GM12878 (cell line): Measurements from ENCODE around the gene PIEZO2. TPM values are rescaled to one million over a fixed set of nuclear protein-coding genes. Genes with fewer than 3 reads are reported as not detected.
A peak's percentile ranks its signal among the peaks of the same experiment; 100 is the strongest.

Experiments
- BACH1 ChIP-seq: fragments of 450-650 bp; IDR thresholded peaks from 2 replicates; pipeline ENCODE4 v1.6.1; 2017; ENCODE audit warnings: mild to moderate bottlenecking, borderline replicate concordance
- BRCA1 ChIP-seq: IDR thresholded peaks from 2 replicates; pipeline ENCODE4 v1.6.1; 2011; ENCODE audit warnings: low read depth, low read length, improper control_type of control experiment
- CBX3 ChIP-seq: fragments of 200-600 bp; sonication (generic); IDR thresholded peaks from 2 replicates; pipeline ENCODE4 v1.6.1; 2016; ENCODE audit warnings: low read depth, borderline replicate concordance
- EP300 ChIP-seq, 2 experiments: fragments of 150-350 bp in 1 of 2; IDR thresholded peaks; 2 replicates each; pipeline ENCODE4 v1.6.1; 2011 to 2012; ENCODE audit warnings: low read depth in 2 of 2, low read length in 2 of 2, borderline replicate concordance in 1 of 2, improper control_type of control experiment in 1 of 2, inconsistent platforms in 1 of 2; ENCODE audit not compliant: control insufficient read depth in 1 of 2
- NFXL1 ChIP-seq: fragments of 450-650 bp; IDR thresholded peaks from 2 replicates; pipeline ENCODE4 v1.6.1; 2017; ENCODE audit warnings: antibody characterized with exemption, mild to moderate bottlenecking, borderline replicate concordance
- NFYB ChIP-seq: IDR thresholded peaks from 2 replicates; pipeline ENCODE4 v1.6.1; 2011; ENCODE audit warnings: low read depth, mild to moderate bottlenecking, low read length, improper control_type of control experiment, moderate library complexity; ENCODE audit not compliant: insufficient read depth
- RAD21 ChIP-seq: IDR thresholded peaks from 2 replicates; pipeline ENCODE4 v1.6.1; 2011; ENCODE audit warnings: mild to moderate bottlenecking, low read depth, low read length, moderate library complexity; ENCODE audit not compliant: insufficient read depth
- RB1 ChIP-seq: fragments of 450-650 bp; formaldehyde crosslinking; IDR thresholded peaks from 2 replicates; pipeline ENCODE4 v1.6.1; 2017; ENCODE audit warnings: mild to moderate bottlenecking, borderline replicate concordance
- RELA ChIP-seq: fragments of 450-650 bp; IDR thresholded peaks from 2 replicates; pipeline ENCODE4 v1.8.0; 2014; ENCODE audit warnings: borderline replicate concordance; ENCODE audit not compliant: partially characterized antibody
- REST ChIP-seq: IDR thresholded peaks from 2 replicates; pipeline ENCODE4 v1.6.1; 2012; ENCODE audit warnings: mild to moderate bottlenecking, low read depth, low read length
- RUNX3 ChIP-seq: IDR thresholded peaks from 2 replicates; pipeline ENCODE4 v1.6.1; 2012; ENCODE audit warnings: low read length, inconsistent platforms
- WRNIP1 ChIP-seq: IDR thresholded peaks from 2 replicates; pipeline ENCODE4 v1.6.1; 2011; ENCODE audit warnings: low read depth, low read length, improper control_type of control experiment, borderline replicate concordance
- ZBTB33 ChIP-seq: fragments of 450-650 bp; IDR thresholded peaks from 2 replicates; pipeline ENCODE4 v1.6.1; 2017; ENCODE audit warnings: mild to moderate bottlenecking
- ZNF24 ChIP-seq: fragments of 450-650 bp; IDR thresholded peaks from 2 replicates; pipeline ENCODE4 v1.6.1; 2017; ENCODE audit warnings: antibody characterized with exemption, mild to moderate bottlenecking
- ZNF384 ChIP-seq: IDR thresholded peaks from 2 replicates; pipeline ENCODE4 v1.6.1; 2012; ENCODE audit warnings: low read depth, mild to moderate bottlenecking, low read length, improper control_type of control experiment, borderline replicate concordance
- ZNF622 ChIP-seq: fragments of 450-650 bp; IDR thresholded peaks from 2 replicates; pipeline ENCODE4 v1.6.1; 2017; ENCODE audit warnings: mild to moderate bottlenecking, inconsistent platforms
- polyA plus RNA-seq, 11 experiments: library from polyadenylated mRNA; depleted of rRNA in 4 of 11; unstranded in 6 of 11; stranded (reverse) in 5 of 11; fragments of >200 nt; fragmentation: Nextera tagmentation in 4 of 11; fragmentation: Illumina TruSeq in 1 of 11; extraction: Ambion mirVana in 4 of 11; extraction: Trizol in 1 of 11; gene quantifications; 1 replicate in 1 of 11; 2 replicates in 10 of 11; pipeline versions ENCODE4 v1.2.1 to v1.2.3, GENCODE V29; 2011 to 2016; ENCODE audit warnings: inconsistent platforms in 2 of 11, missing spikeins in 2 of 11, low read depth in 1 of 11
- total RNA-seq, 4 experiments: library from RNA; depleted of rRNA in 3 of 4; stranded (reverse); fragments of >200 nt in 3 of 4; fragmentation: Illumina TruSeq in 1 of 4; extraction: Trizol in 1 of 4; gene quantifications; 2 replicates each; pipeline versions ENCODE4 v1.2.1 to v1.2.3, GENCODE V29; 2013 to 2021
- TF ChIP-seq, protein P1 (sequence below): IDR thresholded peaks from 2 replicates; pipeline ENCODE4 v1.6.1; 2012; ENCODE audit warnings: low read depth, low read length, improper control_type of control experiment
- TF ChIP-seq, protein P2 (sequence below): IDR thresholded peaks from 2 replicates; pipeline ENCODE4 v1.6.1; 2011; ENCODE audit warnings: borderline replicate concordance, low read depth, mild to moderate bottlenecking, moderate library complexity, low read length; ENCODE audit not compliant: insufficient read depth, poor library complexity, severe bottlenecking

Gene PIEZO2
- total and polyA plus RNA-seq, 10 of the 15 experiments (the other 5 are each of a cell fraction or from before 2014, with no cell fraction given), result 6.7 to 42.3 (median 27.4) TPM

- no peak for TF ChIP-seq ZBTB33
- TF ChIP-seq ZNF622, result no peak
- no peak for TF ChIP-seq ZNF384
- TF ChIP-seq, protein P1, sequence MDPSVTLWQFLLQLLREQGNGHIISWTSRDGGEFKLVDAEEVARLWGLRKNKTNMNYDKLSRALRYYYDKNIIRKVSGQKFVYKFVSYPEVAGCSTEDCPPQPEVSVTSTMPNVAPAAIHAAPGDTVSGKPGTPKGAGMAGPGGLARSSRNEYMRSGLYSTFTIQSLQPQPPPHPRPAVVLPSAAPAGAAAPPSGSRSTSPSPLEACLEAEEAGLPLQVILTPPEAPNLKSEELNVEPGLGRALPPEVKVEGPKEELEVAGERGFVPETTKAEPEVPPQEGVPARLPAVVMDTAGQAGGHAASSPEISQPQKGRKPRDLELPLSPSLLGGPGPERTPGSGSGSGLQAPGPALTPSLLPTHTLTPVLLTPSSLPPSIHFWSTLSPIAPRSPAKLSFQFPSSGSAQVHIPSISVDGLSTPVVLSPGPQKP, result no peak
- TF ChIP-seq NFXL1, result no peak
- TF ChIP-seq BACH1, result no peak
- peak; percentile 64 for TF ChIP-seq RUNX3
- no peak for TF ChIP-seq WRNIP1
- TF ChIP-seq RB1, result no peak
- no peak for TF ChIP-seq BRCA1
- TF ChIP-seq CBX3, result no peak
- TF ChIP-seq EP300 (IDR thresholded peaks at IDR 0.05; ENCODE audit: borderline replicate concordance in 1 of 2, control insufficient read depth in 1 of 2, low read depth in 2 of 2, low read length in 2 of 2), result no peak; a peak in 1 of 4 replicates
- no peak for TF ChIP-seq ZNF24
- no peak for TF ChIP-seq NFYB
- no peak for TF ChIP-seq RELA
- TF ChIP-seq, protein P2, sequence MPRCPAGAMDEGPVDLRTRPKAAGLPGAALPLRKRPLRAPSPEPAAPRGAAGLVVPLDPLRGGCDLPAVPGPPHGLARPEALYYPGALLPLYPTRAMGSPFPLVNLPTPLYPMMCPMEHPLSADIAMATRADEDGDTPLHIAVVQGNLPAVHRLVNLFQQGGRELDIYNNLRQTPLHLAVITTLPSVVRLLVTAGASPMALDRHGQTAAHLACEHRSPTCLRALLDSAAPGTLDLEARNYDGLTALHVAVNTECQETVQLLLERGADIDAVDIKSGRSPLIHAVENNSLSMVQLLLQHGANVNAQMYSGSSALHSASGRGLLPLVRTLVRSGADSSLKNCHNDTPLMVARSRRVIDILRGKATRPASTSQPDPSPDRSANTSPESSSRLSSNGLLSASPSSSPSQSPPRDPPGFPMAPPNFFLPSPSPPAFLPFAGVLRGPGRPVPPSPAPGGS, result no peak
- TF ChIP-seq RAD21, result no peak
- TF ChIP-seq REST, result no peak
These were observed 96.6 kb downstream of the PIEZO2 start (continued) for GRCh38 chr18:11052800-11053199.
